ENCODE results near the gene PEX6. TPM values are rescaled to one million over a fixed set of nuclear protein-coding genes. Genes with fewer than 3 reads are reported as not detected.
A peak's percentile ranks its signal among the peaks of the same experiment; 100 is the strongest.

PEX6 gene
- polyA plus RNA-seq, 1 of the 3 experiments (the other 2 are of a cell fraction) = 15.3 TPM

DNA sequence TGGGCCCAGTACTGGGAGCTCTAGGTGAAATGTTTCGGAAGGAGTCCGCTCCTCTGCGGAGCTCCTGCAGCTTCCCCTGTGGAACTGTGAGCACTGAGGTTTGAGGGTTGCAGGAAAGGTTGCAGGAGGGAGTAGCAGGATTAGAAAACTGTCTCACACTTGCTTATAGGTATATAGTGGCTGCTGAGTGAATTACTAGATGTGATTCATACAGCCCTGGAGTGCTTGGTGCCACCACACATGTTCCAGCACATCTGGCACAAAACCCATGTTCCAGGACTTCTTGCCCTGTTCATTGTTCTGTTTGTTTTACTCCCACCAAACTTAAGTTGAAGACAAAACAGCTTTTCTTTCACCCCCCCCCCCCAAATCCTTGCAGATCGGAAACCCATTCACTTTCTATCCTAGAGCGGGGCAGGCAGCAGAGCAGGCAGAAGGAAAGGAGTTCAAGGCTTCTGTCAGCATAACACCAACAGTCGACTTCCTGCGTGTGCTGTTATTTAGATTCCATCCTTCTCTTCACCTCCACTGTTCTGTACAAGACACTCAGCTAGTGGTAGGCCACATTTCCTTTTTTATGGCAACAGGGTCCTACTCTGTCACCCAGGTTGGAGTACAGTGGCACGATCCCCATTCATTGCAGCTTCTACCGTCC is 669 bp upstream of the PEX6 start:
- 66% methylated on average over 9 of the region's 9 CpGs for WGBS (ENCODE audit: low lambda C conversion rate)
- Histone ChIP-seq H2AFZ (ENCODE audit: low read depth) (peak overlapping the region; percentile 86), H4K20me1 (ENCODE audit: insufficient read depth) (no peaks in the 10 kb centered on the region), H3K27me3 (ENCODE audit: insufficient read depth) (no peaks in the 10 kb centered on the region), H3K9ac (peak overlapping the region; percentile 82), H3K79me2 (ENCODE audit: insufficient read depth) (peaks cover 40% of the 10 kb centered on the region), H3F3A (replicated peaks; ENCODE audit: insufficient read depth) (peaks cover 12% of the 10 kb centered on the region), H3K4me1 (ENCODE audit: control insufficient read depth in 1 of 2, insufficient read depth in 2 of 2, low read depth in 1 of 2, low read length in 1 of 2) (peaks cover 0 to 10% of the 10 kb centered on the region in 2 experiments; a peak in 2 of 4 replicates), H3K4me3 (ENCODE audit: low read depth in 2 of 2, low read length in 1 of 2) (peak overlapping the region; percentile 66 to 81), H3K9me3 (no peaks in the 10 kb centered on the region), H3K36me3 (replicated peaks in 1 of 2; ENCODE audit: control insufficient read depth in 1 of 2, insufficient read depth in 2 of 2, low read length in 1 of 2) (peaks cover 0 to 5% of the 10 kb centered on the region in 2 experiments), H3K9me2 (no peaks in the 10 kb centered on the region), H3K4me2 (peak overlapping the region; percentile 98), H3K27ac (ENCODE audit: low read depth in 2 of 2, low read length in 1 of 2) (peak overlapping the region; percentile 80 to 86)
- ChIA-PET POLR2A (interaction anchor here (0.6 to 2.6 kb wide), 14 partner anchors 10 to 1106 kb away, joined by 3 to 16 read pairs (median 4); partner anchors contain the start of genes CNPY3, KLHDC3, MEA1 and MRPL2), CTCF (interaction anchor here (0.7 to 1.8 kb wide), 9 partner anchors 10 to 164 kb away, joined by 3 to 6 read pairs (median 4); partner anchors contain the start of gene CNPY3)
- TF ChIP-seq GATA2 (CRISPR knock-in tag; IDR thresholded peaks at IDR 0.05) (no peak), EP300 (IDR thresholded peaks at IDR 0.05; ENCODE audit: borderline replicate concordance in 1 of 2, low read depth in 1 of 2, low read length in 1 of 2) (no peak)
- peak; percentile 49 for DNase-seq

DNA sequence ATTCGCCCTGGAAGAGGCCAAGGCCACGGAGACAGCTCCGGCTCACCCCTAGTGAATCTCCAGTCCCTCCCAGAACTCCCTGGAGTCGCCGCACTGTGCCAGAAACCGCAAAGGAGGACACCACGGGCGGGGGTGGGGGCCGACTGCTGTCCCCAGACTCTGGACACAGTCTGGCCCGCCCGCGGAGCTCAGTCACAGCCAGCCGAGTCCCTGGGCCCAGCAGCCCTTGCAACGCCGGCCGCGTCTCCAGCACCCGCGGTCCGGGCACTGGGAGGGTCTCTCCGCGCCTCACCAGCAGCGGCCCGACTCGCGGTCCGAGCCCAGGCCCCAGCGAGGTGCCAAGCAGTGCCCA is 518 bp downstream of the PEX6 start:
- Histone ChIP-seq H3K27ac (ENCODE audit: low read depth in 2 of 2, low read length in 1 of 2) (peak overlapping the region; percentile 80 to 86), H3K4me1 (ENCODE audit: control insufficient read depth in 1 of 2, insufficient read depth in 2 of 2, low read depth in 1 of 2, low read length in 1 of 2) (peaks cover 0 to 10% of the 10 kb centered on the region in 2 experiments; a peak in 2 of 4 replicates), H3K36me3 (replicated peaks in 1 of 2; ENCODE audit: control insufficient read depth in 1 of 2, insufficient read depth in 2 of 2, low read length in 1 of 2) (peaks cover 0 to 5% of the 10 kb centered on the region in 2 experiments), H3K4me3 (ENCODE audit: low read depth in 2 of 2, low read length in 1 of 2) (peak overlapping the region; percentile 66 to 81), H3K4me2 (peak overlapping the region; percentile 98), H4K20me1 (ENCODE audit: insufficient read depth) (no peaks in the 10 kb centered on the region), H3F3A (replicated peaks; ENCODE audit: insufficient read depth) (peaks cover 12% of the 10 kb centered on the region), H3K9me3 (no peaks in the 10 kb centered on the region), H3K9me2 (no peaks in the 10 kb centered on the region), H3K27me3 (ENCODE audit: insufficient read depth) (no peaks in the 10 kb centered on the region), H3K79me2 (ENCODE audit: insufficient read depth) (peaks cover 39% of the 10 kb centered on the region), H3K9ac (peak overlapping the region; percentile 82), H2AFZ (ENCODE audit: low read depth) (peak overlapping the region; percentile 86; the same call in 1 of the 2 replicates)
- ChIA-PET POLR2A (interaction anchor here (0.8 to 2.6 kb wide), 12 partner anchors 8 to 232 kb away, joined by 3 to 16 read pairs (median 5); partner anchors contain the start of genes CNPY3, KLHDC3, MEA1 and MRPL2), CTCF (interaction anchor here (0.6 to 1.8 kb wide), 8 partner anchors 11 to 268 kb away, joined by 3 to 6 read pairs (median 4); partner anchors contain the start of gene CNPY3)
- TF ChIP-seq MXI1 (IDR thresholded peaks at IDR 0.05; ENCODE audit: low read depth, low read length) (no peak), FOSL2 (IDR thresholded peaks at IDR 0.05; ENCODE audit: borderline replicate concordance, low read depth) (no peak), ELF1 (IDR thresholded peaks at IDR 0.05) (no peak), CHD2 (IDR thresholded peaks at IDR 0.05; ENCODE audit: low read length, partially characterized antibody) (no peak), FOXM1 (IDR thresholded peaks at IDR 0.05; ENCODE audit: low read depth) (no peak), MEF2A (IDR thresholded peaks at IDR 0.05; ENCODE audit: borderline replicate concordance, low read depth) (no peak), RAD21 (IDR thresholded peaks at IDR 0.05; ENCODE audit: low read length) (no peak), EZH2phosphoT487 (IDR thresholded peaks at IDR 0.05; ENCODE audit: borderline replicate concordance, low read depth) (no peak), TEAD4 (IDR thresholded peaks at IDR 0.05; ENCODE audit: borderline replicate concordance, insufficient read depth) (no peak), NFIC (IDR thresholded peaks at IDR 0.05; ENCODE audit: borderline replicate concordance) (no peak), GATA2 (CRISPR knock-in tag; IDR thresholded peaks at IDR 0.05) (no peak), NRF1 (IDR thresholded peaks at IDR 0.05; ENCODE audit: low read depth, low read length) (no peak)
- TF ChIP-seq, protein P1, sequence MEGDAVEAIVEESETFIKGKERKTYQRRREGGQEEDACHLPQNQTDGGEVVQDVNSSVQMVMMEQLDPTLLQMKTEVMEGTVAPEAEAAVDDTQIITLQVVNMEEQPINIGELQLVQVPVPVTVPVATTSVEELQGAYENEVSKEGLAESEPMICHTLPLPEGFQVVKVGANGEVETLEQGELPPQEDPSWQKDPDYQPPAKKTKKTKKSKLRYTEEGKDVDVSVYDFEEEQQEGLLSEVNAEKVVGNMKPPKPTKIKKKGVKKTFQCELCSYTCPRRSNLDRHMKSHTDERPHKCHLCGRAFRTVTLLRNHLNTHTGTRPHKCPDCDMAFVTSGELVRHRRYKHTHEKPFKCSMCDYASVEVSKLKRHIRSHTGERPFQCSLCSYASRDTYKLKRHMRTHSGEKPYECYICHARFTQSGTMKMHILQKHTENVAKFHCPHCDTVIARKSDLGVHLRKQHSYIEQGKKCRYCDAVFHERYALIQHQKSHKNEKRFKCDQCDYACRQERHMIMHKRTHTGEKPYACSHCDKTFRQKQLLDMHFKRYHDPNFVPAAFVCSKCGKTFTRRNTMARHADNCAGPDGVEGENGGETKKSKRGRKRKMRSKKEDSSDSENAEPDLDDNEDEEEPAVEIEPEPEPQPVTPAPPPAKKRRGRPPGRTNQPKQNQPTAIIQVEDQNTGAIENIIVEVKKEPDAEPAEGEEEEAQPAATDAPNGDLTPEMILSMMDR (IDR thresholded peaks at IDR 0.05) = no peak
- TF ChIP-seq, protein P2, sequence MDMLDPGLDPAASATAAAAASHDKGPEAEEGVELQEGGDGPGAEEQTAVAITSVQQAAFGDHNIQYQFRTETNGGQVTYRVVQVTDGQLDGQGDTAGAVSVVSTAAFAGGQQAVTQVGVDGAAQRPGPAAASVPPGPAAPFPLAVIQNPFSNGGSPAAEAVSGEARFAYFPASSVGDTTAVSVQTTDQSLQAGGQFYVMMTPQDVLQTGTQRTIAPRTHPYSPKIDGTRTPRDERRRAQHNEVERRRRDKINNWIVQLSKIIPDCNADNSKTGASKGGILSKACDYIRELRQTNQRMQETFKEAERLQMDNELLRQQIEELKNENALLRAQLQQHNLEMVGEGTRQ (IDR thresholded peaks at IDR 0.05; ENCODE audit: borderline replicate concordance, low read depth, low read length) = no peak
- DNase-seq = peak; percentile 72
- 4% methylated on average over 5 of the region's 28 CpGs for WGBS (ENCODE audit: low lambda C conversion rate)

Measured in SK-N-SH (cell line).